Subcutaneous abdominal adipose tissue (tissue), 5 donors: Measurements from ENCODE around the gene ZNF79.

ENCODE experiments used
- H3K27ac ChIP-seq: one replicate; pipeline ENCODE4 v1.7.0; 2013; ENCODE audit warnings: low read depth, mild to moderate bottlenecking, inconsistent platforms, low read length, moderate library complexity
- H3K27me3 ChIP-seq, 5 donors: one replicate each; pipeline ENCODE4 v1.7.0; 2013; ENCODE audit warnings: low read length in 5 of 5, inconsistent platforms in 1 of 5; ENCODE audit not compliant: control insufficient read depth in 5 of 5, insufficient read depth in 4 of 5
- H3K36me3 ChIP-seq, 5 donors: one replicate each; pipeline ENCODE4 v1.7.0; 2013; ENCODE audit warnings: low read length in 5 of 5; ENCODE audit not compliant: control insufficient read depth in 5 of 5, insufficient read depth in 5 of 5
- H3K4me1 ChIP-seq, 5 donors: one replicate each; pipeline ENCODE4 v1.7.0; 2013; ENCODE audit warnings: low read length in 5 of 5, mild to moderate bottlenecking in 3 of 5, moderate library complexity in 1 of 5; ENCODE audit not compliant: control insufficient read depth in 5 of 5, insufficient read depth in 5 of 5
- H3K4me3 ChIP-seq, 5 donors: one replicate each; pipeline ENCODE4 v1.7.0; 2013; ENCODE audit warnings: low read length in 5 of 5, low read depth in 1 of 5
- H3K9ac ChIP-seq, 5 donors: one replicate each; pipeline ENCODE4 v1.7.0; 2013; ENCODE audit warnings: low read length in 5 of 5, mild to moderate bottlenecking in 4 of 5, moderate library complexity in 3 of 5
- H3K9me3 ChIP-seq, 5 donors: one replicate each; pipeline ENCODE4 v1.7.0; 2013; ENCODE audit warnings: low read length in 5 of 5; ENCODE audit not compliant: control insufficient read depth in 5 of 5
- donor health status: healthy.
- donor health status: healthy.
- donor health status: healthy.
- donor health status: healthy.
- donor health status: healthy.

The ZNF79 gene

DNA sequence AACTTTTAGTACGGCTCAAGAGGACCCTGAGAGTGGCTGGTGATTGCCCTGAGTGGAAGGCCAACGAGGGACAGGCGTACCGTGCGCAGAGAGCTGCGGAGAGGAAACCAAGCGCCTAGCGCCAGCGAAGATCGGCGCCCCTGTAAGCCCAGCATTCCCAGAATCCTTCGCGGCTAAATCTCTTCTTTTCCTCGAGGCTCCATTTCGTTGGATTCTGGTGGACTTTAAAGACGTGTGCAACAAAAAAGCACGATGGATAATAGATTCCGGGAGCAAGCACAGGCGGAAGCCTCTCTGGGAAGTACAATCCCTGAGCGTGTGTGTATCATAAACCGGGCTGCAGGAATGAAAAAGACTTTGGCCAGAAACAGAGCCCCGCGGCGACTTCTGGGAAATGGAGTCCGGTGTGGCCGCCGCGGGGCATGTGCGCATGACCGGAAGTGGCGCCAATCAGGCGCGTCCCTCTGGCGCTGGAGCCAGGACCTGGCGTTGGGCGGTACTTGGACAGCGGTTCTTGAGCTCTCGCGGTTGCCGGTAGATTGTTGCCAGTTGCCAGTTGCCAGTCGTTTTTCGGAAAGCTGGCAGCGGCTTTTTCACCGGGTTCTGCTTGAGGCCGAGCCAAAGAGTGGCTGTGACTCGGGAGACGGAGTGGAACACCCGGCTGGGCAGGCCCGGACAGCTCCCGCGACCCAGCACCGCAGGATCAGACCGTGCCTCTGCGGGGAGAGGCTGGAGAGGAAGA, at the start of gene ZNF79:
TSS of gene ZNF79 (plus strand) at position 449 of the 742 bp plus-strand sequence. CDS start 406 bp downstream, outside the sequence.
- Histone ChIP-seq H3K27me3 (no peaks in the 10 kb centered on the region), H3K36me3 (peaks cover 0 to 10% (median 8%) of the 10 kb centered on the region in 5 donors), H3K9me3 (no peaks in the 10 kb centered on the region), H3K27ac (peak within 1 kb of the TSS; percentile 91), H3K9ac (peak within 1 kb of the TSS; percentile 90 to 98 (median 95)), H3K4me1 (peaks cover 8 to 37% (median 31%) of the 10 kb centered on the region in 5 donors), H3K4me3 (peak within 1 kb of the TSS; percentile 80 to 95 (median 88))

DNA sequence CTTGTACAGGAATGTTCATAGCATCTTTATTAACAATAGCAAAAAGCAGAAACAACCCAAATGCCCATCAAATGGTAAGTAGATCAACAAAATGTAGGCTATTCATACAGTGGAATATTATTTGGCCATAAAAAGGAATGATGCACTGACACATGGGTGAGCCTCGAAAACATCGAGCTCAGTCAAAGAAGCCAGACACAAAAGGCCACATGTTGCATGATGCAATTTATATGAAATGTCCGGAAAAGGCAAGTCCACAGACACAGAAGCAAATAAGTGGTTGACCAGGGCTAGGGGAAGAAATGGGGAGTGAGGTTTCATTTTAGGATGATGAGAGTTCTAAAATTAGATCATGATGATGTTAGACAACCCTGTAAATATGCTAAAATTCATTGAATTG, 43.7 kb upstream of the ZNF79 start:
- H3K4me3 ChIP-seq, result no peak overlapping the region
- no peak overlapping the region for H3K27ac ChIP-seq
- peaks cover 0 to 2% (median 0%) of the 10 kb centered on the region in 5 donors for H3K36me3 ChIP-seq
- H3K4me1 ChIP-seq, result no peaks in the 10 kb centered on the region
- no peaks in the 10 kb centered on the region for H3K27me3 ChIP-seq
- H3K9ac ChIP-seq, result no peak overlapping the region
- H3K9me3 ChIP-seq, result peaks cover 0 to 4% (median 0%) of the 10 kb centered on the region in 5 donors

DNA sequence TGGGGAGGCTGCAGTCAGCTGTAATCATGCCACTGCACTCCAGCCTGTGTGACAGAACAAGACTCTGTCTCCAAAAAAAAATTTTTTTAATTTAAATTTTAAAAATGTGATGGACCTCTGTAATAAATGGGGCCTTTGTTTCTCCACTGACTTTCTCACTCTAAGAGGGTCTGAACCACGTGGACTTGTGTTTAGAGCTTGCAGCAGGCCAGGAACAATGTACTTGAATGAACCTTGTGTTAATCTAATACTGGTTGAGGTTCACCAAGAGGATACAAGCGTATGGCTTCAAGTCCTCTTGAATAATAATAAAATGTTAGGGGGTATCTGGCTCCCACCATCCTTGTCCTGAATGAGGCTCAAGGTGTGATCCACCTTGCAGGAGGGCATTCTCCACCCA, 41.6 kb upstream of the ZNF79 start:
- Histone ChIP-seq H3K4me3 (no peak overlapping the region), H3K27ac (no peak overlapping the region), H3K9me3 (peaks cover 0 to 4% (median 0%) of the 10 kb centered on the region in 5 donors), H3K9ac (no peak overlapping the region), H3K36me3 (peaks cover 0 to 2% (median 0%) of the 10 kb centered on the region in 5 donors), H3K4me1 (no peaks in the 10 kb centered on the region), H3K27me3 (no peaks in the 10 kb centered on the region)

DNA sequence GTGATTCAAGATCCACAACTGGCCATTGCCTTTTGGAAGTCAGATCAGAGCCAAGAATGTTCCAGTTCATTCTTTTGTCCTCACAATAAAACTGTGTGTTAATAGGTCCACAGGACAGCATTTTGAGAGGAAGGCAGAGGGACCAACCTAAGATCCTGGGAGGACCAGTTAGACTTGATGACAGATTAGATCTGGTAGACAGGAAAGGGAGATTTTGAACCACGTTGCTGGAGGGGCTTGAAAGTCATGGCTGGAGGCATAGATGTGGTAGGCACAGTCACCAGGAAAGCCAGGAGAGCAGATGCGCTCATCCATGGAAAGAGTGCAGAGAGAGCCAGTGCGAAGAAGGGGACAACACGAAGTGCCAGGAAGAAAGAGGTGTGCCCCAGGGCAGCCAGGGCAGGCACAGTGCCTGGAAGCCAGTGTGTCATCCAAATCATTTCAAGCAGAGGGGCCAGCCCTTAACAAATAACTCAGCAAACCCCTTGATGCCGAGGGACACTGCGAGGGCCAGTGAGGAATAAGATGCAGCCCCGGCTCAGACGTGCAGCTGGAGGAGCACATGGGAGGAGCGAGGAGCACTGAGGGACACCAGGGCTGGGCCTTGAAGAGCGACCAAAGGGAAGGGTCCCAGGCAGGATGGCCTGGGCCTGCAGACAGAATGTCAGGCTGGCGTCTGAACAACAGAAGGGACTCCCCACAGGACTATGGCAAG, 40.0 kb upstream of the ZNF79 start:
- H3K4me3 ChIP-seq, result no peak overlapping the region
- no peak overlapping the region for H3K9ac ChIP-seq
- H3K9me3 ChIP-seq, result peaks cover 0 to under 1% (median 0%) of the 10 kb centered on the region in 5 donors
- H3K27ac ChIP-seq, result no peak overlapping the region
- H3K36me3 ChIP-seq, result peaks cover 0 to 2% (median 0%) of the 10 kb centered on the region in 5 donors
- no peaks in the 10 kb centered on the region for H3K27me3 ChIP-seq
- peaks cover 0 to 12% (median 10%) of the 10 kb centered on the region in 5 donors for H3K4me1 ChIP-seq

DNA sequence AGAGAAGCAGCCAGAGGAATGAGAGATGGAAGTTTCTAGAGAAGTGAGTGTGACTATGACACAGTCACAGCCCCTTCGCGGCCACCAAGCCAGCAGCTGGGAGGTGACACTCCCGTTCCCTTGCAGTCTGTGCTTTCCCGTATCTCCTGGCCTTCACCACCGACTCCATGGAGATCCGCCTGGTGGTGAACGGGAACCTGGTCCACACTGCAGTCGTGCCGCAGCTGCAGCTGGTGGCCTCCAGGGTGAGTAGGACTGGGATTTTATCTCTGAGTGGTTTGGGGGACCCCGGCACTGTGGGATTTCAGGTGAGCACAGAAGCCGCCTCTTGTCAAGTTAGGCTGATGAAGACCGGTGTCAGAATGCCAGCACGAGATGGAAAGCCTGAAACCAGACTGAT, 39.3 kb upstream of the ZNF79 start:
- Histone ChIP-seq H3K9me3 (no peaks in the 10 kb centered on the region), H3K4me1 (peaks cover 0 to 12% (median 10%) of the 10 kb centered on the region in 5 donors), H3K27me3 (no peaks in the 10 kb centered on the region), H3K36me3 (peaks cover 0 to 2% (median 0%) of the 10 kb centered on the region in 5 donors), H3K27ac (no peak overlapping the region), H3K4me3 (no peak overlapping the region), H3K9ac (no peak overlapping the region)

DNA sequence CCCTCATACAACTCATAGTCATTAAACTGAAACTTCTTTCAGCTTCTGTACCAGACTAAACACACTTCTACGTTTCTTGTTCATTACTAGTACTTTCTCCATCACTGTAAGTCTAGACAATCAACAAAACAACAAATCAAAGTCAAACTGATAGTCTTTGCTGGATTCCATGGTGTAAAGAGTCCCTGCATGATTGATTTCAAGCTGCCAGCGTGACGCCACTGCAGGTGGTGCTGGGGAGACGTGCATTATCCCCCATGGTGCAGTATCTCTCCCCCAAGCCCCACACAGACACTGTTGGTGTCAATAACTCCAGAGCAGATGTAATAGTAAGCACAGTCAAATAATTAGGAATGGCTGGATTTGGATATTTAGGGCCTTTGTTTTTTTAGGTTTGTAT, 37.9 kb upstream of the ZNF79 start:
- Histone ChIP-seq H3K4me1 (peaks cover 0 to 12% (median 10%) of the 10 kb centered on the region in 5 donors), H3K9me3 (no peaks in the 10 kb centered on the region), H3K27ac (no peak overlapping the region), H3K4me3 (no peak overlapping the region), H3K9ac (no peak overlapping the region), H3K27me3 (no peaks in the 10 kb centered on the region), H3K36me3 (peaks cover 0 to 5% (median 0%) of the 10 kb centered on the region in 5 donors)

DNA sequence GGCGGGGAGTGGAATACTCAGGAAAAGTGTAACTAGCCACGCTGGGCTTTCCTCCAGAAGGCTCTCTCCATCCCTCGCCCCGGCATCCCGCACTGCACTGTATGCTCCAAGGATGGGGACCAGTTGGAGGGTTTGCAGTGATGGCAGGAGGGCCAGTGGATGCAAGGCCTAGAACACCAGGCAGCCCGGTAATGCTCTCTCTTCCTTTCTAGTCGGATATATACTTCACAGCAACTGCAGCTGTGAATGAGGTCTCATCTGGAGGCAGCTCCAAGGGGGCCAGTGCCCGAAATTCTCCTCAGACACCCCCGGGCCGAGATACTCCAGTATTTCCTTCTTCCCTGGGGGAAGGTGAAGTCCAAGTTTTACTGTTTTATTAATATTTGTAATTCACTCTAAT, 37.2 kb upstream of the ZNF79 start:
- Histone ChIP-seq H3K36me3 (peaks cover 0 to 7% (median 0%) of the 10 kb centered on the region in 5 donors), H3K27me3 (no peaks in the 10 kb centered on the region), H3K27ac (no peak overlapping the region), H3K9ac (no peak overlapping the region), H3K9me3 (no peaks in the 10 kb centered on the region), H3K4me3 (no peak overlapping the region), H3K4me1 (peaks cover 0 to 12% (median 10%) of the 10 kb centered on the region in 5 donors)

DNA sequence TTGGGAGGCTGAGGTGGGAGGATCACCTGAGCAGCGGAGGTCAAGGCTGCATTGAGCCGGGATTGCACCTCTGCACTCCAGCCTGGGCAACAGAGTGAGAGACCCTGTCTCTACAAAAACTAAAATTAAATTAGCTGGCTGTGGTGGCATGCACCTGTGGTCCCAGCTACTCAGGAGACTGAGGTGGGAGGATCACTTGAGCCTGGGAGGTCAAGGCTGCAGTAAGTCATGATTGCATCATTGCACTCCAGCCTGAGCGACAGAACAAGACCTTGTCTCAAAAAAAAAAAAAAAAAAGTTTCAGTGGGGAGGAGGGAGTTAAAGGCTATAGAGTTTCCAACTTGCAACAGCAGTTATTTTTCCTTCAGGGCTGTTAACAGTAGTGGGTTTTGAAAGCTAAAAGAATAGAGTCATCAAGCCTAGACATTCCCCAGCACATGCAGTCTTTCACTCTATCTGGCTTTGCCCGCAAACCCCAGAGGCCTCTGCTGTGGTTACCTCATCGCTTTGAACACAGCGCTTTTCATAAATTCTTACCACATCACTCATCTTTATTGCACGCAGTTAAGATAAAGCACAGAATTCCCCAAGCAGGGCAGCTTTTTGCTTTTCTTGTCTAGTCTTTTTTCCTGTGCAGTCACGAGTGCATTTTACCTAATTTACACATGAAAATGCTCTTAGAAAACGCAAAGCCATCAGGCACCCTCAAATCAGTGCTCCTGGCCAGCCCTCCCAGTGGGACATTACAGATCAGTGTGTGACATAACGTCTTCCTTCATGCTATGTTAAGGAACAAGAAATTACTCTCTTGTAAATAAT, 35.9 kb upstream of the ZNF79 start:
- H3K4me1 ChIP-seq, result peaks cover 0 to 12% (median 10%) of the 10 kb centered on the region in 5 donors
- no peak overlapping the region for H3K27ac ChIP-seq
- no peaks in the 10 kb centered on the region for H3K27me3 ChIP-seq
- H3K9me3 ChIP-seq, result no peaks in the 10 kb centered on the region
- no peak overlapping the region for H3K4me3 ChIP-seq
- H3K9ac ChIP-seq, result no peak overlapping the region
- H3K36me3 ChIP-seq, result peaks cover 0 to 7% (median 0%) of the 10 kb centered on the region in 5 donors

DNA sequence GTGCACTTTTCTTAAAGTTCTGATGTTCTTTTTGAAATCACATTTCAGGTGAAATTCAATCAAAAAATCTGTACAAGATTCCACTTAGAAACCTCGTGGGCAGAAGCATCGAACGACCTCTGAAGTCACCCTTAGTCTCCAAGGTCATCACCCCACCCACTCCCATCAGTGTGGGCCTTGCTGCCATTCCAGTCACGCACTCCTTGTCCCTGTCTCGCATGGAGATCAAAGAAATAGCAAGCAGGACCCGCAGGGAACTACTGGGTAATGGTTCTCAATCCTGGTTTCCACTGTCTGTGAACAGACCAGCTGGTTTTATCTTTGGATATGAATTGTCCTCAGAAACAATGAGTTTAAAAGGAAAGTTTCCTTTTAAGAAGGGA, 35.3 kb upstream of the ZNF79 start:
- no peaks in the 10 kb centered on the region for H3K9me3 ChIP-seq
- no peaks in the 10 kb centered on the region for H3K27me3 ChIP-seq
- H3K9ac ChIP-seq, result no peak overlapping the region
- H3K36me3 ChIP-seq, result peaks cover 0 to 7% (median 0%) of the 10 kb centered on the region in 5 donors
- no peak overlapping the region for H3K4me3 ChIP-seq
- H3K4me1 ChIP-seq, result peaks cover 0 to 12% (median 10%) of the 10 kb centered on the region in 5 donors
- no peak overlapping the region for H3K27ac ChIP-seq
